ENCODE measurements around the gene ISM1. TPM values are rescaled to one million over a fixed set of nuclear protein-coding genes. Genes with fewer than 3 reads are reported as not detected.

ISM1 gene
- total and polyA plus RNA-seq, 2 of the 13 experiments (the other 11 are each of a cell fraction or from before 2014, with no cell fraction given), result 0.40 to 1.4 TPM

DNA sequence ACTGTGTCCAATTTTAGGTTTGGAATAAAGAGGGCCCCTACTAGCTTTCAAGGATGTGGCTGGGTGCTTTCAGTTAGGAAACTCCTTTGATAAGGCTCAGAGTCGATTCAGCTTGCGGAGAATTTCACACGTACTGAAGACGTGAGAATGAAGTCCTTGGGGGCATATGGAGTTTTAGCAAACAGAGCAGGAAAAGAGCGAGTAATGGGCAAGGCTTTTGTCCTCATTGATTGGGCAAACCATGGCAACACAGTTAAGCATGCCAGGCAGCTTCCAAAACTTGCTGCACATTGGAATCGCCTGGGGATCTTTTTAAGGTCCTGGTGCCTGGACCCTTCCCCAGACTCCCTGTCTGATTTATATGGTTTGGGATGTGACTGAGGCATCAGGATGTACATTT lies 29.2 kb downstream of the ISM1 start:
- Histone ChIP-seq H3K36me3 (replicated peaks in 1 of 2; ENCODE audit: control insufficient read depth in 1 of 2, insufficient read depth in 2 of 2, low read length in 2 of 2) (no peaks in the 10 kb centered on the region), H3K27me3 (ENCODE audit: control insufficient read depth in 1 of 2, insufficient read depth in 2 of 2, low read length in 2 of 2) (no peaks in the 10 kb centered on the region), H3K79me2 (ENCODE audit: insufficient read depth, low read length) (no peaks in the 10 kb centered on the region), H3K4me1 (ENCODE audit: insufficient read depth, low read length) (peaks cover 52% of the 10 kb centered on the region), H3K27ac (ENCODE audit: extremely low read length, insufficient read depth, low read length) (no peak overlapping the region), H3K9me3 (ENCODE audit: low read length) (no peaks in the 10 kb centered on the region), H4K20me1 (ENCODE audit: insufficient read depth, low read length) (no peaks in the 10 kb centered on the region), H2AFZ (ENCODE audit: low read length) (no peak overlapping the region), H3K4me3 (replicated peaks in 1 of 3; ENCODE audit: insufficient read depth in 1 of 3, low read depth in 2 of 3, low read length in 3 of 3) (no peak overlapping the region), H3K9ac (ENCODE audit: insufficient read depth, low read depth, low read length) (no peak overlapping the region), H3K4me2 (ENCODE audit: low read depth, low read length) (no peak overlapping the region)
- TF ChIP-seq ADNP (CRISPR knock-in tag; IDR thresholded peaks at IDR 0.05), result no peak
- TF ChIP-seq, protein P1, sequence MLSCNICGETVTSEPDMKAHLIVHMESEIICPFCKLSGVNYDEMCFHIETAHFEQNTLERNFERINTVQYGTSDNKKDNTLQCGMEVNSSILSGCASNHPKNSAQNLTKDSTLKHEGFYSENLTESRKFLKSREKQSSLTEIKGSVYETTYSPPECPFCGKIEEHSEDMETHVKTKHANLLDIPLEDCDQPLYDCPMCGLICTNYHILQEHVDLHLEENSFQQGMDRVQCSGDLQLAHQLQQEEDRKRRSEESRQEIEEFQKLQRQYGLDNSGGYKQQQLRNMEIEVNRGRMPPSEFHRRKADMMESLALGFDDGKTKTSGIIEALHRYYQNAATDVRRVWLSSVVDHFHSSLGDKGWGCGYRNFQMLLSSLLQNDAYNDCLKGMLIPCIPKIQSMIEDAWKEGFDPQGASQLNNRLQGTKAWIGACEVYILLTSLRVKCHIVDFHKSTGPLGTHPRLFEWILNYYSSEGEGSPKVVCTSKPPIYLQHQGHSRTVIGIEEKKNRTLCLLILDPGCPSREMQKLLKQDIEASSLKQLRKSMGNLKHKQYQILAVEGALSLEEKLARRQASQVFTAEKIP (CRISPR knock-in tag; IDR thresholded peaks at IDR 0.05; ENCODE audit: borderline replicate concordance), result no peak
- TF ChIP-seq HNRNPLL (IDR thresholded peaks at IDR 0.05; ENCODE audit: low read depth, low read length, poor library complexity, severe bottlenecking), result no peak
- TF ChIP-seq, protein P2, sequence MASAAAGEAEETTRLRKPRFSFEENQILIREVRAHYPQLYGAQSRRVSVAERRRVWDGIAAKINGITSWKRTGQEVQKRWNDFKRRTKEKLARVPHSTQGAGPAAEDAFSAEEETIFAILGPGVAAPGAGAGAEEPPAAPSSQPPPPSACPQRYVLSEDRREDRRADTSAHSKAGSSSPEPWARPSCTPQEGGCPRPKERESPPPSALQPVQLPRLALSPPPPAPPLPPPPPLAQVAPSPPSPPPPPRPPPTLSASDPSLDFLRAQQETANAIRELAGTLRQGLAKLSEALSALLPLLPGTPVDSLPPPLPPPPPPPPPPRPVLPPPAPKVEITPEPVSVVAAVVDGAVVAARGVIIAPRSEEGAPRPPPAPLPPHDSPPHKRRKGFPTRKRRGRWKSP (CRISPR knock-in tag; IDR thresholded peaks at IDR 0.05), result no peak
- TF ChIP-seq, protein P3, sequence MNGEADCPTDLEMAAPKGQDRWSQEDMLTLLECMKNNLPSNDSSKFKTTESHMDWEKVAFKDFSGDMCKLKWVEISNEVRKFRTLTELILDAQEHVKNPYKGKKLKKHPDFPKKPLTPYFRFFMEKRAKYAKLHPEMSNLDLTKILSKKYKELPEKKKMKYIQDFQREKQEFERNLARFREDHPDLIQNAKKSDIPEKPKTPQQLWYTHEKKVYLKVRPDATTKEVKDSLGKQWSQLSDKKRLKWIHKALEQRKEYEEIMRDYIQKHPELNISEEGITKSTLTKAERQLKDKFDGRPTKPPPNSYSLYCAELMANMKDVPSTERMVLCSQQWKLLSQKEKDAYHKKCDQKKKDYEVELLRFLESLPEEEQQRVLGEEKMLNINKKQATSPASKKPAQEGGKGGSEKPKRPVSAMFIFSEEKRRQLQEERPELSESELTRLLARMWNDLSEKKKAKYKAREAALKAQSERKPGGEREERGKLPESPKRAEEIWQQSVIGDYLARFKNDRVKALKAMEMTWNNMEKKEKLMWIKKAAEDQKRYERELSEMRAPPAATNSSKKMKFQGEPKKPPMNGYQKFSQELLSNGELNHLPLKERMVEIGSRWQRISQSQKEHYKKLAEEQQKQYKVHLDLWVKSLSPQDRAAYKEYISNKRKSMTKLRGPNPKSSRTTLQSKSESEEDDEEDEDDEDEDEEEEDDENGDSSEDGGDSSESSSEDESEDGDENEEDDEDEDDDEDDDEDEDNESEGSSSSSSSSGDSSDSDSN (CRISPR knock-in tag; IDR thresholded peaks at IDR 0.05), result no peak
- no peak for TF ChIP-seq RBFOX2 (IDR thresholded peaks at IDR 0.05; ENCODE audit: low read depth, low read length)
- no peak for TF ChIP-seq RBAK (CRISPR knock-in tag; IDR thresholded peaks at IDR 0.05)
- TF ChIP-seq, protein P4, sequence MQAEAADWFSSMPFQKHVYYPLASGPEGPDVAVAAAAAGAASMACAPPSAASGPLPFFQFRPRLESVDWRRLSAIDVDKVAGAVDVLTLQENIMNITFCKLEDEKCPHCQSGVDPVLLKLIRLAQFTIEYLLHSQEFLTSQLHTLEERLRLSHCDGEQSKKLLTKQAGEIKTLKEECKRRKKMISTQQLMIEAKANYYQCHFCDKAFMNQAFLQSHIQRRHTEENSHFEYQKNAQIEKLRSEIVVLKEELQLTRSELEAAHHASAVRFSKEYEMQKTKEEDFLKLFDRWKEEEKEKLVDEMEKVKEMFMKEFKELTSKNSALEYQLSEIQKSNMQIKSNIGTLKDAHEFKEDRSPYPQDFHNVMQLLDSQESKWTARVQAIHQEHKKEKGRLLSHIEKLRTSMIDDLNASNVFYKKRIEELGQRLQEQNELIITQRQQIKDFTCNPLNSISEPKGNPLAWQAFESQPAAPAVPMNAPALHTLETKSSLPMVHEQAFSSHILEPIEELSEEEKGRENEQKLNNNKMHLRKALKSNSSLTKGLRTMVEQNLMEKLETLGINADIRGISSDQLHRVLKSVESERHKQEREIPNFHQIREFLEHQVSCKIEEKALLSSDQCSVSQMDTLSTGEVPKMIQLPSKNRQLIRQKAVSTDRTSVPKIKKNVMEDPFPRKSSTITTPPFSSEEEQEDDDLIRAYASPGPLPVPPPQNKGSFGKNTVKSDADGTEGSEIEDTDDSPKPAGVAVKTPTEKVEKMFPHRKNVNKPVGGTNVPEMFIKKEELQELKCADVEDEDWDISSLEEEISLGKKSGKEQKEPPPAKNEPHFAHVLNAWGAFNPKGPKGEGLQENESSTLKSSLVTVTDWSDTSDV (CRISPR knock-in tag; IDR thresholded peaks at IDR 0.05), result no peak
- no peak for TF ChIP-seq KMT2B (CRISPR knock-in tag; IDR thresholded peaks at IDR 0.05)
- FAIRE-seq (no peak), DNase-seq (ENCODE audit: low spot score) (no peak), ATAC-seq (no peak)
- WGBS (ENCODE audit: low lambda C conversion rate), result 94% methylated on average over 6 of the region's 6 CpGs
- ChIA-PET POLR2A (interaction anchor here (2.2 kb wide), 1 partner anchor 11 kb away, joined by 7 read pairs; no protein-coding TSS in a partner anchor), CTCF (ENCODE audit: low intra/inter-chr PET ratio, low total read pairs) (no interaction called here)
- BruUV-seq (replicated peaks), result no TSS peak
- intact Hi-C loops (cut with micrococcal nuclease; ENCODE audit: unreplicated experiment) (no loop called here), in situ Hi-C loops (cut with HindIII; ENCODE audit: extremely low pct_ligation_motif_present, low pct_unique_long_range_greater_than_20kb) (loop anchor here (5.0 kb wide), 1 partner anchor 133 kb away; no protein-coding TSS in a partner anchor)

All from HepG2 (cell line).